HG03159 (cell line): ENCODE results near the gene KIF26B.

Experiments
- ATAC-seq: cut with Tn5 transposase; IDR thresholded peaks from one replicate; pipeline ENCODE4 v1.9.1; 2021; ENCODE audit warnings: mild to moderate bottlenecking, moderate library complexity; ENCODE audit not compliant: unreplicated experiment

The KIF26B gene

DNA sequence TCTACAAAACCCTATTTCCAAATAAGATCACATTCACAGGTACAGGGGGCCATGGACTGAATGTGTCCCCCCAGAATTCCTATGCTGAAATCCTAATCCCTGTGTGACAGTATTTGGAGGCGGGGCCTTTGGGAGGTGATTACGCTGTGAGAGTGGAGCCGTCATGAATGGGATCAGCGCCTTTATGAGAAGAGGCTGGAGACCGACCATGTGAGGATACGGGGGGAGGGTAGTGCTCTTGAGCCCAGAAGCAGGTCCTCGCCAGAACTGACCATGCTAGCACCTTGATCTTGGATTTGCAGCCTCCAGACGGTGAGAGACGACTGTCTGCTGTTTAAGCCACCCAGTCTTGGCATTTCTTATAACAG, 23.8 kb upstream of the KIF26B start:
- no peak for ATAC-seq

GRCh38 chr1:245132771-245133170, 22.0 kb upstream of the KIF26B start:
- no peak for ATAC-seq

- ATAC-seq = no peak
Observed at GRCh38 chr1:245133995-245134715, 20.6 kb upstream of the KIF26B start.

DNA sequence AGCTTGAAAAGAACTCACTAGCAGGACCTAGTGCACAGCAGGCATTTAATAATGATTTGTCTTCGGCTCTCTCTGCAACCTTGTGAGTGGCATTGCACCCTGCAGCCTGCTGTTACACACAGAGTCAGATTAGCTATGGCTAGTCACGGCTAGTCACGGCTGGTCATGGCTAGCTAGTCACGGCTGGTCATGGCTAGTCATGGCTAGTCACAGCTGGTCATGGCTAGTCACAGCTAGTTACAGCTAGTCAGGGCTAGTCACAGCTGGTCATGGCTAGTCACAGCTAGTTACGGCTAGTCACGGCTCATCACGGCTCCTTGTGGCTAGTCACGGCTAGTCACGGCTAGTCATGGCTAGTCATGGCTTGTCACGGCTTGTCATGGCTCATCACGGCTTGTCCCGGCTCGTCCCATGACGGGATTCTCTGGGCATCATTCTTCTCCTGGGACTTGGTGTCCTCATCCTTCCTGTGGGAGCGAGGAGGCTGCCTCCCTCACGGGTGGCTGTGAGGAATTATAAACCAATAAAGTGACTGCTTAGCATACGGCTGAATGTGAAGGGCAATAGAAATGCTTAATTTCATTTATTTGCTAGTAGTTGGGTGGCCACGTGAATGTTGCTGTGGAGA, 12.5 kb upstream of the KIF26B start:
- no peak for ATAC-seq

DNA sequence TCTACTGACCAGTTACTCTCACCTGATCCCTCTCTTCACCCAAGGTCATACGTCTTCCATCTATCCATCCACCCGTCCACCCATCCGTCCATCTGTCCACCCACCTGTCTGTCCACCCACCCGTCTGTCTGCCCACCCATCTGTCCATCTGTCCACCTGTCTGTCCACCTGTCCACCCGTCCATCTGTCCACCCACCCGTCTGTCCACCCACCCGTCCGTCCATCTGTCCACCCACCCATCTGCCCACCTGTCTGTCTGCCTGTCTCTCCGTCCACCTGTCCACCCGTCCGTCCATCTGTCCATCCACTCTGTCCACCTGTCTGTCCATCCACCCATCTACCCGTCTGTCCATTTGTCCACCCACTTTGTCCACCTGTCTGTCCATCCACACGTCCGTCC, 11.8 kb upstream of the KIF26B start:
- no peak for ATAC-seq

GRCh38 chr1:245143849-245144248, 10.9 kb upstream of the KIF26B start:
- ATAC-seq = no peak

- ATAC-seq = no peak
Observed at GRCh38 chr1:245148069-245148468, 6.7 kb upstream of the KIF26B start.

- ATAC-seq = no peak
Observed at GRCh38 chr1:245148861-245149260, 5.9 kb upstream of the KIF26B start.

GRCh38 chr1:245153081-245153551, 1.7 kb upstream of the KIF26B start:
- ATAC-seq = no peak

DNA sequence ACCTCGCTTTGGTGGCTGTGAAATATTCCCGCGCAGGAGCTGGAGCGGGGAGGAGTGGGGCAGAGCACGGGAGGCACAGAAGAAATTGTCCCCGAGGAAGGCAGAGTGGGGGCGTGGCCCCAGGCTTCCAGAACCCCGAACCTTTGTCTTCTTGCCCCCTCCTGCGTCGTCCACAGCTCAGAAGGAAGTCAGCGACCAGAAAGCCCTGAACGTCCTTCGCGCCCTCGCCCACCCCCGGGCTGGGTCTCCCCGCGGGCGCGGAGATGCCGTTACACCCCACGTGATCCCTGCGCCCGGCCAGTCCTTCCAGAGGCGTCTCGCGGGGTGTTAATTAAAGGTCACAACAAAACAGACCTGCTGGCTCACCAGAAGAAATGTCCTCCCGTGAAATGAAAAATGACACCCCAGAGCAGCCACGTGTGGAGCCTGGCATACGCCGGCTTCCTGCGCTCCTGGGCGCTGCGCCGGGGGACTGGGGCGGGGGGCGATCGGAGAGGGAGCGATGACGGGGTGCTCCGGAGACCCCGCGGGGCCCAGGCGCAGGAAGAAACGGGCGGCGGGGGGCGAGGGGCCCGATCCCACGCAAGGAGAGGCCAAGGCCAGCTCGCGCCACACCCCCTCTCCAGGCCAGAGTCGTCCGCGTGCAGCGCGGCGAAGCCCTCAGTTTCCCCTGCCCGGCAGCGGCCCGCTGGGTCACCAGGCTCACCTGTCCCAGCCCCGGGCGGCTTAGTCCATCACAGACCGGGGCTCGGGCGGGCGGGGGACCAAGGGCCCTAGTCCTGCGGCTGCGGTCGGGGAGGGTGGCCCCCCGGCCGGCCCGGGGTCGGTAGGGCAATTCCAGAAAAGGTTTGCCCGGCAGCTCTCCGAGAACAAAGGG, 995 bp upstream of the KIF26B start:
- no peak for ATAC-seq

DNA sequence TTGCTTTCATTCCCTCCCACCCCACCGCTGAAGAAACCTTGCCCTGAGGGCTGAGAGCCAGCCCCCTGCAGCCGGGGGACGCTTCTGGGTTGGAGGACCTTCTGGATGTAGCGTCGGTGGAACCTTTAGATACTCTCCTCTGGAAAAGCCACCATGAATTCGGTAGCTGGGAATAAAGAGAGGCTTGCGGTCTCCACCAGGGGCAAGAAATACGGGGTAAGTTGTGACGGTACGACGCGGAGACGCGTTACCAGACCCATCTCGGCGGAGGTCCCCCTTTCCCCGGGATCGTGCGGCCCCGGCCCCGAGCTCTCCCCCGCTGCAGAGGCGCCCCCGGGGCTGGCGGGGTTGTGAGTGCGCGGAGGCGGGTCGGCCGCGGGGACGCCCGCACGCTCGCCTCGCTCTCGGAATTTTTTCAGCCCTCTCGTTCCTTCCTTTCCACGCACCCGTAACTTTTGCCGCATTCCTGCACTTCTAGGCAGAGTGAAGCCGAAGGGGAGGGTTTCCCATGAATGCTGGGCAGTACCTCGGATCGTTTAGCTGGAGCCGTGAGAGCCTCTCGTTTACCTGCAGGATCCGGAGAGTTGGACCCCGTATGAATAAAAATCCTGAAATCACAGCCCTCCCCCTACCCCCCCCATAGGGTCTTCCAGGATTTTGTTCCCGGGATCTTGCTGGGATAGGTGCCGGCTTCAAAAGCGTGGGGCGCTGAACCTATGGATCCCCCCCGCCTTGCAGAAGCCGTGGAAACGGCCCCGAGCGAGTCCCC, 671 bp downstream of the KIF26B start:
- no peak for ATAC-seq

DNA sequence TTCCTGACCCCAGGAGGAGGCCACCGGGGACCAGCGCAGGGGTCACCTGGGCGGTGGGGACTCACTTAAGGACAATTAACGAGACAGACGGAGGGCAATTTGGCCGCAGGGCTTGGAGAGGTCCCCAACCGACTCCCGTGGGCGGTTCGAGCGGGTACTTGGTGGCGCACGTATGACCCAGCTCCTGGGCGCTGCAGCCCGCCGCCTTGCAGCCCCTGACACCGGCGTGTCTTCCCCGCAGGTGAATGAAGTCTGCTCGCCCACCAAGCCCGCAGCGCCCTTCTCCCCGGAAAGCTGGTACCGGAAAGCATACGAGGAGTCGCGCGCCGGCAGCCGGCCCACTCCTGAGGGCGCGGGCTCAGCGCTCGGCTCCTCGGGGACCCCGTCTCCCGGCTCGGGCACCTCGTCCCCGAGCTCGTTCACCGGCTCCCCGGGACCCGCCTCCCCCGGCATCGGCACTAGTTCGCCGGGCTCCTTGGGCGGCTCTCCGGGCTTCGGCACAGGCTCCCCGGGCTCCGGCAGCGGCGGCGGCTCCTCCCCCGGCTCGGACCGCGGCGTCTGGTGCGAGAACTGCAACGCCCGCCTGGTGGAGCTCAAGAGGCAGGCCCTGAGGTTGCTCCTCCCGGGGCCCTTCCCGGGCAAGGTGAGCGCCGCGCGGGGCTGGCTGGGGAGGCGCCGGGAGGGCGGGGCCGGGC, 1.4 kb downstream of the KIF26B start:
- ATAC-seq = peak; percentile 92

- ATAC-seq = no peak
Observed at GRCh38 chr1:245156736-245157505, 2.1 kb downstream of the KIF26B start.

DNA sequence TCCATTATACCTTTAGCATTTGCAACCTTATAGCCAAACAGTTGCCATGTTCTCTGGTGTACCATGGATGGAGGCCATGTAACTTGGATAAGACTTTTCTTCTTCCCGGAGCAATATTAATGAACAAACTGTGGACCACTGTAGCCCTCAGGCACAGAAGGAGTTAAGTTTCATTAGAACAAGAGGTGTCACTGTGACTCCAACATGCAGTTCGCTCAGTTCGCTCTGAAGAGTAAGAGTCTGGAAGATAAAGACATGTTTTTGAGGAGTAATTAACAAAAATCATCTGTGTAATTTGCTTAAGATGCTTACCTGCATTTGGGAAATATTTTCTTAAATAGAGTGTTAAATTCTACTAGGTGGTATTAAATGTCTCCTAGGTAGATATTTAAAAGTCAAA, 4.1 kb downstream of the KIF26B start:
- ATAC-seq = no peak

DNA sequence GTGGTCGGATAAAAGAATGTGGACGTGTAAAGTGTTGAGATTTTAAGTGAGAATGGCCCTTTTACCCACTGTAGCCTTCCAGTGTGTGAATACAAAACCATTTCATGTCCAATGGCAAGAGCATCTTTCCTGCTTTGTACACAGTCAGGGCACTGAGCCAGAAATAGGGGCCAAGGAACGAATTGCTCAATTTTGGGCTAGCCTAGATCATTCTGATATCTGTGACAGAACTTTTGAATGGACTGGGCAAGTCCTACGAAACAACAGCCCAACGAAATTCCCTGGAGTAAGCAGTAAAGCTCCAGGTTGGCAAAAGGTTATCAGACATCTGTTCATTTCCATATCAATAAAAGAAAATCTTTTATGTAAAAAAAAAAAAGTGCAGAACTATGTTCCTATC, 5.5 kb downstream of the KIF26B start:
- ATAC-seq = no peak

DNA sequence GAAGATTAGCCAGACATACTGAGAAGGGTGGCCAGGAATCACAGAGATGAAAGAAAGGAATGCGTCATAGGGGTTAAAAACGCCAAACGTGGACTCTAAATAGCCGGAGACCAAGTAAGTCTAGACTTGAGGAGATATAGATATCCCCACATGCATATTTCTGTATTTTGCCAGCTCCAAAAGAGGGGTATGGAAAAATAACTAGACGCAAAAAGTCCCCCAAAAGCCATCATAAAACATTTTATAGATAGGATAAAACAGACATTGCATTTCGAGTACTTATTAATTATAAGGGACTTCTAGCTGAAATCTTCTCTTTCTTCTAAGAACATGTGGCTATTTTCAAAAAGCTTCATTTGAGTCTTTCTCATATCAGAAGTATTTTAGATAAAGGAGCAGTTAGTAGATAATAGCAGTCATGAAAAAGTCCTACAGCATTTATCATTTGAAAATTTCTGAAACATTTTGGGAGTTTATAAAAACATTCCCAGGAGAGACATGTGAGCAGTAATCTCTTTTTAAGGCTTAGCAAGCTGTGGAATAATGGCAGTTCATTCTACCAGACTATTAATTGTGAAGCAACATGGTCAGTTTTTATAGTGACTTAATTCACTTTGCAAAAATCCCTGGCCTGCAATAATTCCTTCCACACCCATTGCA, 6.1 kb downstream of the KIF26B start:
- no peak for ATAC-seq

- no peak for ATAC-seq
Observed at GRCh38 chr1:245161866-245162265, 7.1 kb downstream of the KIF26B start.

GRCh38 chr1:245166471-245166885, 11.7 kb downstream of the KIF26B start:
- ATAC-seq = no peak

GRCh38 chr1:245168086-245168485, 13.3 kb downstream of the KIF26B start:
- ATAC-seq = no peak
